ENCODE results near the gene APEH. TPM values are rescaled to one million over a fixed set of nuclear protein-coding genes. Genes with fewer than 3 reads are reported as not detected.

The APEH gene
- total and polyA plus RNA-seq, 5 donors from 2014 or later = 87.7 to 138 (median 132) TPM

- no peak overlapping the region for H3K4me3 Mint-ChIP-seq
- Histone ChIP-seq H3K27me3 (ENCODE audit: control insufficient read depth, insufficient read depth, low read length) (no peaks in the 10 kb centered on the region), H3K36me3 (ENCODE audit: control insufficient read depth, insufficient read depth, low read length) (no peaks in the 10 kb centered on the region), H3K9me3 (ENCODE audit: control insufficient read depth in 2 of 2, low read length in 2 of 2) (no peaks in the 10 kb centered on the region), H3K27ac (ENCODE audit: insufficient read depth, low read length, poor library complexity, severe bottlenecking) (no peak overlapping the region), H3K4me1 (ENCODE audit: control insufficient read depth, insufficient read depth, low read length, poor library complexity, severe bottlenecking) (peaks cover 7% of the 10 kb centered on the region), H3K4me3 (ENCODE audit: low read depth, low read length) (no peak overlapping the region)
- H3K4me1 Mint-ChIP-seq = peaks cover 0 to 8% (median 1%) of the 10 kb centered on the region in 4 donors
- H3K9me3 Mint-ChIP-seq = no peaks in the 10 kb centered on the region
- DNase-seq = peak in 1 of 3 donors; percentile 47
- peak overlapping the region in 2 of 3 donors; percentile 11 to 26 for H3K27ac Mint-ChIP-seq
- no peak for ATAC-seq (ENCODE audit: low read depth in 2 of 2)
- no peaks in the 10 kb centered on the region for H3K27me3 Mint-ChIP-seq
- H3K36me3 Mint-ChIP-seq = peaks cover 10% of the 10 kb centered on the region
Measured at GRCh38 chr3:49712631-49713317, 38.6 kb downstream of the APEH start.

DNA sequence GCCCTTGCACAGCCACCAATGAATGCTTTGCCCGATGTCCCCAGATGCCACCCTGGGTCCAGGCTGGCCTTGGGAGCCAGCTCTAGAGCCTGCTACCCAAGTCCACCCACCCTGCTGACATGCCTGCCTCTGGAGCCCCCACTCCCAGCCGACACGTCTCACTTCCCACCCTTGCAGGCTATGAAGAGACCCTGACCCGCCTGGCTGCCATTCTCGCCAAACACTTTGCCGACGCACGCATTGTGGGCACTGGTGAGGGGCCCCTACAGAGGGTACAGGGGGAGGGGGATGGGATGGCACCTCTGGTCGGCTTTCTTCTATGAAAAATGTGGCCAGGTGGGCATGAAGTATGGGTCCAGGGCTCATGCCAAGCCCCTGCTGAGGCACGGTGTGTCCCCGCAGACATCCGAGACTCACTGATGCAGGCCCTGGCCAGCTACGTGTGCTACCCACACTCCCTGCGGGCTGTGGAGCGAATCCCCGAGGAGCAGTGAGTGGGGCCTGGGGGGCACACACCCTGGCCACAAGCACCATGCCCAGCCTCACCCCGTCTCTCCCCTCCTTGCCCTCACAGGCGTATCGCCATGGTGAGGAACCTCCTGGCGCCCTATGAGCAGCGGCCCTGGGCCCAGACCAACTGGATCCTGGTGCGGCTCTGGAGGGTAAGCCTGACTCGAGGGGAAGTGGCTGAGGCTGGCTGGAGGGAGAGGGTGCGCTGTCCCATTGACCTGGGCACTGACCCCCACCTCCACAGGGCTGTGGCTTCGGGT, 39.4 kb downstream of the APEH start:
- Mint-ChIP-seq H3K27ac (peak overlapping the region in 1 of 3 donors; percentile 26), H3K27me3 (no peaks in the 10 kb centered on the region), H3K36me3 (peaks cover 9% of the 10 kb centered on the region), H3K4me3 (no peak overlapping the region), H3K4me1 (peaks cover 0 to 10% (median 2%) of the 10 kb centered on the region in 4 donors), H3K9me3 (no peaks in the 10 kb centered on the region)
- Histone ChIP-seq H3K9me3 (ENCODE audit: control insufficient read depth in 2 of 2, low read length in 2 of 2) (no peaks in the 10 kb centered on the region), H3K4me1 (ENCODE audit: control insufficient read depth, insufficient read depth, low read length, poor library complexity, severe bottlenecking) (peaks cover 10% of the 10 kb centered on the region), H3K27me3 (ENCODE audit: control insufficient read depth, insufficient read depth, low read length) (no peaks in the 10 kb centered on the region), H3K36me3 (ENCODE audit: control insufficient read depth, insufficient read depth, low read length) (no peaks in the 10 kb centered on the region), H3K27ac (ENCODE audit: insufficient read depth, low read length, poor library complexity, severe bottlenecking) (no peak overlapping the region), H3K4me3 (ENCODE audit: low read depth, low read length) (no peak overlapping the region)
- ATAC-seq (ENCODE audit: low read depth in 2 of 2) = no peak
- no peak for DNase-seq

DNA sequence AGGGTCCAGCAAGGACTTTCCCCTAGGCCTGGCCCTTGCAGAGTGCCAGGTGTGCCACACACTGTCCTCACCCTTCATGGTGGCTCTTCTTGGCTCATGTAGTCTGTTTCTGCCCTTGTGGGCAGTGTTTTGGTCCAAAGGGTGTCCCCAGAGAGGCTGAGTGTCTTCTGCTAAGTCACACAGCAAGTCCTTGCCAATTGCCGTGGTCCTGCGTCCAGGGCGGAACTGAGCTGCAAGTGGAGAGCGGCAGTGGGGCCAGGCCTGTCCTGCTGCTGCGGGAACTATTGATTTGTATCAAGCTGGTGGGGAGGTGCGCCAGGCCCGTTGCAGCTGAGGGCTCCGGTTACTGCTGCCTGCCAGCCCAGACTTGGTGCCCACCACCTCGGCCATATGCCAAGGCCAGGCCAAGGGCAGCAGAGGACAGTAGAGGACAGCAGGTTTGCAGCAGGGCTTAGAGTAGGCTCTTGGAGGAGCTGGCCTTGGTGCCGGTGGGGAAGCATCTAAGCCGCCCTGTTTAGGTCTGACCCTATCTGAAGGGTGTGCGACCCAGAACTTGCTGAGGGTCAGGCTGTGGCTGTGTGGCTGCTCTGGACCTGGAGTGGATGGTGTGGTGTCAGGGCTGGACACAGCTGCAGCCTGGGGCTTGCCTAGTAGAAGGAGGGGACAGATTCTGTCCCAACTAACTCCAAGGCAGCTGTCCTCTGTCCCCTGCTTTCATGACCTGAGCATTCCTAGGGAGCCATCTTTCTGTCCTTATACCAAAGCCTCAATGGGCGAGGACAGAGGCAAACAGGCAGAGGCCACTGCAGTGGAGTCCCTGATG, 40.8 kb downstream of the APEH start:
- H3K27ac Mint-ChIP-seq = no peak overlapping the region
- Histone ChIP-seq H3K27ac (ENCODE audit: insufficient read depth, low read length, poor library complexity, severe bottlenecking) (no peak overlapping the region), H3K9me3 (ENCODE audit: control insufficient read depth in 2 of 2, low read length in 2 of 2) (no peaks in the 10 kb centered on the region), H3K4me1 (ENCODE audit: control insufficient read depth, insufficient read depth, low read length, poor library complexity, severe bottlenecking) (peaks cover 21% of the 10 kb centered on the region), H3K36me3 (ENCODE audit: control insufficient read depth, insufficient read depth, low read length) (no peaks in the 10 kb centered on the region), H3K4me3 (ENCODE audit: low read depth, low read length) (no peak overlapping the region), H3K27me3 (ENCODE audit: control insufficient read depth, insufficient read depth, low read length) (no peaks in the 10 kb centered on the region)
- no peaks in the 10 kb centered on the region for H3K27me3 Mint-ChIP-seq
- peaks cover 9% of the 10 kb centered on the region for H3K36me3 Mint-ChIP-seq
- H3K4me3 Mint-ChIP-seq = peak overlapping the region in 1 of 4 donors; percentile 50
- H3K9me3 Mint-ChIP-seq = no peaks in the 10 kb centered on the region
- ATAC-seq (ENCODE audit: low read depth in 2 of 2) = no peak
- no peak for DNase-seq
- H3K4me1 Mint-ChIP-seq = peaks cover 0 to 23% (median 12%) of the 10 kb centered on the region in 4 donors

DNA sequence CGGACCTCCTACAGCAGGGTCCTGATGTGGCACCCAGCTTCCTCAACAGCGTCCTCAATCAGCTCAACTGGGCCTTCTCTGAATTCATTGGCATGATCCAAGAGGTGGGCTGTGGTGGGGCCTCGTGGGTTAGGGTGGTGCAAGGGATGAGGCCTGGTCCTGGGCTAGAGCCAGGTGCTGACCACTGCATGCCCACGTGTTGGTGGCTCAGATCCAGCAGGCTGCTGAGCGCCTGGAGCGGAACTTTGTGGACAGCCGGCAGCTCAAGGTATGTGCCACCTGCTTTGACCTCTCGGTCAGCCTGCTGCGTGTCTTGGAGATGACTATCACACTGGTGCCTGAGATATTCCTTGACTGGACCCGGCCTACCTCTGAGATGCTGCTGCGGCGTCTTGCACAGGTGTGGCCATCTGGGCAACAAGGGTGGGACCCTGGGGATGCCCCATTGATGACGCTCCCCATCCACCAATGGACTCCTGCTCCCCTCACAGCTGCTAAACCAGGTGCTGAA, 41.5 kb downstream of the APEH start:
- H3K27me3 Mint-ChIP-seq = no peaks in the 10 kb centered on the region
- no peak for ATAC-seq (ENCODE audit: low read depth in 2 of 2)
- no peak overlapping the region for H3K27ac Mint-ChIP-seq
- H3K4me3 Mint-ChIP-seq = no peak overlapping the region
- Histone ChIP-seq H3K4me1 (ENCODE audit: control insufficient read depth, insufficient read depth, low read length, poor library complexity, severe bottlenecking) (peaks cover 22% of the 10 kb centered on the region), H3K9me3 (ENCODE audit: control insufficient read depth in 2 of 2, low read length in 2 of 2) (no peaks in the 10 kb centered on the region), H3K27ac (ENCODE audit: insufficient read depth, low read length, poor library complexity, severe bottlenecking) (no peak overlapping the region), H3K27me3 (ENCODE audit: control insufficient read depth, insufficient read depth, low read length) (no peaks in the 10 kb centered on the region), H3K4me3 (ENCODE audit: low read depth, low read length) (no peak overlapping the region), H3K36me3 (ENCODE audit: control insufficient read depth, insufficient read depth, low read length) (no peaks in the 10 kb centered on the region)
- peaks cover 0 to 29% (median 13%) of the 10 kb centered on the region in 4 donors for H3K4me1 Mint-ChIP-seq
- no peak for DNase-seq
- H3K9me3 Mint-ChIP-seq = no peaks in the 10 kb centered on the region
- peaks cover 9% of the 10 kb centered on the region for H3K36me3 Mint-ChIP-seq

DNA sequence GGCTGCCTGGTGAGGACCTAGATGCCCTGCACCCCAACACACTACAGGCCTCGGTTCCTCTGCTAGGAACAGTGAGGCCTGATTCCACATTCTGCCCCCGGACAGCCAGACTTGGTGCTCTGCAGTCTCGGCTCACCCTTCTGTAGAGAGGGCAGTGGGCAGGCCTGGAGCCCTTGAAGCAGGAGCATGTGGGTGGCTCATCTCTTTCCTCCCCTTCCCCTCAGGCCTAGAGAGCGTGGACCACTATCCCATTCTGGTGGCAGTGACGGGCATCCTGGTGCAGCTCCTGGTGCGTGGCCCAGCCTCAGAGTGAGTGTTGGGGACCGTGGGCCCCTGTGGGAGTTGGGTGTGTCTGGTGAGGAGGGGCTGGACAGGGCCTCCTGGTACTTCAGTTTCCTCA, 42.0 kb downstream of the APEH start:
- H3K27ac ChIP-seq (ENCODE audit: insufficient read depth, low read length, poor library complexity, severe bottlenecking) = no peak overlapping the region
- H3K4me1 ChIP-seq (ENCODE audit: control insufficient read depth, insufficient read depth, low read length, poor library complexity, severe bottlenecking) = peaks cover 22% of the 10 kb centered on the region
- H3K27me3 Mint-ChIP-seq = no peaks in the 10 kb centered on the region
- H3K4me1 Mint-ChIP-seq = peaks cover 0 to 34% (median 13%) of the 10 kb centered on the region in 4 donors
- H3K36me3 ChIP-seq (ENCODE audit: control insufficient read depth, insufficient read depth, low read length) = peaks cover 2% of the 10 kb centered on the region
- no peak overlapping the region for H3K4me3 ChIP-seq (ENCODE audit: low read depth, low read length)
- no peak overlapping the region for H3K27ac Mint-ChIP-seq
- DNase-seq = no peak
- H3K36me3 Mint-ChIP-seq = peaks cover 7% of the 10 kb centered on the region
- H3K27me3 ChIP-seq (ENCODE audit: control insufficient read depth, insufficient read depth, low read length) = no peaks in the 10 kb centered on the region
- H3K4me3 Mint-ChIP-seq = peak overlapping the region in 2 of 4 donors; percentile 24 to 33
- no peaks in the 10 kb centered on the region for H3K9me3 ChIP-seq (ENCODE audit: control insufficient read depth in 2 of 2, low read length in 2 of 2)
- ATAC-seq (ENCODE audit: low read depth in 2 of 2) = no peak
- H3K9me3 Mint-ChIP-seq = no peaks in the 10 kb centered on the region

GRCh38 chr3:49716691-49717210, 42.6 kb downstream of the APEH start:
- Mint-ChIP-seq H3K4me1 (peaks cover 0 to 37% (median 12%) of the 10 kb centered on the region in 4 donors), H3K4me3 (no peak overlapping the region), H3K27ac (no peak overlapping the region), H3K9me3 (no peaks in the 10 kb centered on the region), H3K27me3 (no peaks in the 10 kb centered on the region), H3K36me3 (peaks cover 1% of the 10 kb centered on the region)
- Histone ChIP-seq H3K4me1 (ENCODE audit: control insufficient read depth, insufficient read depth, low read length, poor library complexity, severe bottlenecking) (peaks cover 22% of the 10 kb centered on the region), H3K27me3 (ENCODE audit: control insufficient read depth, insufficient read depth, low read length) (no peaks in the 10 kb centered on the region), H3K9me3 (ENCODE audit: control insufficient read depth in 2 of 2, low read length in 2 of 2) (no peaks in the 10 kb centered on the region), H3K36me3 (ENCODE audit: control insufficient read depth, insufficient read depth, low read length) (peaks cover 8% of the 10 kb centered on the region), H3K27ac (ENCODE audit: insufficient read depth, low read length, poor library complexity, severe bottlenecking) (no peak overlapping the region), H3K4me3 (ENCODE audit: low read depth, low read length) (no peak overlapping the region)
- DNase-seq (no peak), ATAC-seq (ENCODE audit: low read depth in 2 of 2) (no peak)

- Mint-ChIP-seq H3K36me3 (no peaks in the 10 kb centered on the region), H3K4me1 (peaks cover 0 to 41% (median 13%) of the 10 kb centered on the region in 4 donors), H3K27ac (no peak overlapping the region), H3K9me3 (no peaks in the 10 kb centered on the region), H3K4me3 (peak overlapping the region in 3 of 4 donors; percentile 16 to 66 (median 44)), H3K27me3 (no peaks in the 10 kb centered on the region)
- Histone ChIP-seq H3K4me3 (ENCODE audit: low read depth, low read length) (no peak overlapping the region), H3K4me1 (ENCODE audit: control insufficient read depth, insufficient read depth, low read length, poor library complexity, severe bottlenecking) (peaks cover 22% of the 10 kb centered on the region), H3K27ac (ENCODE audit: insufficient read depth, low read length, poor library complexity, severe bottlenecking) (no peak overlapping the region), H3K9me3 (ENCODE audit: control insufficient read depth in 2 of 2, low read length in 2 of 2) (no peaks in the 10 kb centered on the region), H3K36me3 (ENCODE audit: control insufficient read depth, insufficient read depth, low read length) (peaks cover 8% of the 10 kb centered on the region), H3K27me3 (ENCODE audit: control insufficient read depth, insufficient read depth, low read length) (no peaks in the 10 kb centered on the region)
- ATAC-seq (ENCODE audit: low read depth in 2 of 2) = no peak
- no peak for DNase-seq
Measured at GRCh38 chr3:49717211-49717958, 43.2 kb downstream of the APEH start.
